Measurements from ENCODE around the gene DPH5.

The DPH5 gene

DNA sequence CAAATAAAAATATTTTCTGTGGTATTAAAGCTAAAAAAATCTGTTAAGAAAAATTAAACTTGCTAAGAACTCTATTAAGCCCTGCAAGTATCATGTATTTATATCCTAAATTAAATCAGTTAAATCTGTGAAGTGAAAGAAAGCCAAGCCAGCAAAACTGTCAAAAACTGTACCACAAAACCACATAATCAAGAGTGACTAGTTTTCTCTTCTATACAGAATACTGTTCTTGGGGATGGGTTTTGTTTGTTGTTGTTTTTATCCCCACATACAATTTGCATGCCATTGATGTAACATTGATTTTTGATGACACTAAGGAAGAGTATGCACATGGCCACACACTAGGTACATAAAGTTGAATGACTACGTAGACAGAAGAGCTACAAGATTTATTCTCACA, 20.4 kb downstream of the DPH5 start:
- Histone ChIP-seq H3K27ac (no peak overlapping the region), H4K20me1 (ENCODE audit: insufficient read depth) (no peaks in the 10 kb centered on the region), H3K79me2 (ENCODE audit: insufficient read depth, low read depth) (no peaks in the 10 kb centered on the region), H3K27me3 (ENCODE audit: insufficient read depth, low read depth) (no peaks in the 10 kb centered on the region), H3K9ac (no peak overlapping the region), H2AFZ (ENCODE audit: low read depth) (no peak overlapping the region), H3K4me1 (ENCODE audit: low read depth, poor library complexity, severe bottlenecking) (peaks cover 18% of the 10 kb centered on the region), H3K4me3 (IDR thresholded peaks at IDR 0.05; ENCODE audit: insufficient read depth, low read depth, low read length) (no peak overlapping the region), H3K4me2 (no peak overlapping the region), H3K36me3 (ENCODE audit: insufficient read depth) (no peaks in the 10 kb centered on the region)
- TF ChIP-seq, protein P1, sequence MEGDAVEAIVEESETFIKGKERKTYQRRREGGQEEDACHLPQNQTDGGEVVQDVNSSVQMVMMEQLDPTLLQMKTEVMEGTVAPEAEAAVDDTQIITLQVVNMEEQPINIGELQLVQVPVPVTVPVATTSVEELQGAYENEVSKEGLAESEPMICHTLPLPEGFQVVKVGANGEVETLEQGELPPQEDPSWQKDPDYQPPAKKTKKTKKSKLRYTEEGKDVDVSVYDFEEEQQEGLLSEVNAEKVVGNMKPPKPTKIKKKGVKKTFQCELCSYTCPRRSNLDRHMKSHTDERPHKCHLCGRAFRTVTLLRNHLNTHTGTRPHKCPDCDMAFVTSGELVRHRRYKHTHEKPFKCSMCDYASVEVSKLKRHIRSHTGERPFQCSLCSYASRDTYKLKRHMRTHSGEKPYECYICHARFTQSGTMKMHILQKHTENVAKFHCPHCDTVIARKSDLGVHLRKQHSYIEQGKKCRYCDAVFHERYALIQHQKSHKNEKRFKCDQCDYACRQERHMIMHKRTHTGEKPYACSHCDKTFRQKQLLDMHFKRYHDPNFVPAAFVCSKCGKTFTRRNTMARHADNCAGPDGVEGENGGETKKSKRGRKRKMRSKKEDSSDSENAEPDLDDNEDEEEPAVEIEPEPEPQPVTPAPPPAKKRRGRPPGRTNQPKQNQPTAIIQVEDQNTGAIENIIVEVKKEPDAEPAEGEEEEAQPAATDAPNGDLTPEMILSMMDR (conservative IDR thresholded peaks at IDR 0.05; ENCODE audit: low read depth, low read length) = no peak

DNA sequence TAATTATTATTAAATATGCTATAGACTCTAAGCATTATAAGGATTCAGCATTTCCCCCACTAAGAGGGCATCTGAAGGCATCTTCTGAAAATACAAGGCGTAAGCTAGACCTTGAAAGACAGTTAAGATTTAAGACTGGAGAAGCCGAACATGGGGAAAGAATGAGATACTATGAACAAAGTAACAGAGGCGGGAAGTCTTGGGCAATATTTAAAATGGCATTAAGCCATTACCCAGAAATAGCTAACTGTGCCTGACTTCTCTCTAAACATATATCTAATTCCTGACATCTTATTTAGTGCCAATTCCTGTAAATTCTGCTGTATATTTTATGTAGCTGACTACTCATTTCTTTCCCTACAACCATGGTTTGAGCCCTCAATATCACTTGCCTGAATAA, 20.9 kb downstream of the DPH5 start:
- Histone ChIP-seq H3K4me3 (IDR thresholded peaks at IDR 0.05; ENCODE audit: insufficient read depth, low read depth, low read length) (no peak overlapping the region), H3K27ac (no peak overlapping the region), H3K36me3 (ENCODE audit: insufficient read depth) (no peaks in the 10 kb centered on the region), H3K4me1 (ENCODE audit: low read depth, poor library complexity, severe bottlenecking) (peaks cover 18% of the 10 kb centered on the region), H3K27me3 (ENCODE audit: insufficient read depth, low read depth) (no peaks in the 10 kb centered on the region), H3K4me2 (no peak overlapping the region), H3K9ac (no peak overlapping the region), H2AFZ (ENCODE audit: low read depth) (no peak overlapping the region), H3K79me2 (ENCODE audit: insufficient read depth, low read depth) (no peaks in the 10 kb centered on the region), H4K20me1 (ENCODE audit: insufficient read depth) (no peaks in the 10 kb centered on the region)
- TF ChIP-seq, protein P1 (conservative IDR thresholded peaks at IDR 0.05; ENCODE audit: low read depth, low read length) = no peak

DNA sequence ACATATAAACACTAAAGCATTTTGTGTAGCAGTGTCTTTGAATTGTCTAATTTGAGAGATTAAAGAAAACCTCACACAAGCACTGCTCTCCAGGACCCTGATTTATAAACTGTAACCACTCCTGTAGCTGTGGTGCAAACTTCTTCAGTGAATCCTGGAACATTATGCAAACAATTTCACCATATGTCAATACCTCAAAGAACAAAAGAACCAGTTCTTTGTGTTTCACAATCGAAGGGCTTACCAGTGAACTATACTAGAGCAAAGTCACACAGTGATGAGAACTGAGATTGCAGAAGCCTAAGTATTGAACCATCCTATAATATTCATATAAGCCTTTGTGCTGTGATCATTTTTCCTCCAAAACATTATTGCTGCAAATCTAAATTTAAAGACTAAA, 21.5 kb downstream of the DPH5 start:
- Histone ChIP-seq H3K79me2 (ENCODE audit: insufficient read depth, low read depth) (no peaks in the 10 kb centered on the region), H3K27me3 (ENCODE audit: insufficient read depth, low read depth) (no peaks in the 10 kb centered on the region), H3K36me3 (ENCODE audit: insufficient read depth) (no peaks in the 10 kb centered on the region), H3K4me1 (ENCODE audit: low read depth, poor library complexity, severe bottlenecking) (peaks cover 18% of the 10 kb centered on the region), H3K4me2 (no peak overlapping the region), H4K20me1 (ENCODE audit: insufficient read depth) (no peaks in the 10 kb centered on the region), H3K27ac (no peak overlapping the region), H3K9ac (no peak overlapping the region), H3K4me3 (IDR thresholded peaks at IDR 0.05; ENCODE audit: insufficient read depth, low read depth, low read length) (no peak overlapping the region), H2AFZ (ENCODE audit: low read depth) (no peak overlapping the region)
- TF ChIP-seq, protein P1 (conservative IDR thresholded peaks at IDR 0.05; ENCODE audit: low read depth, low read length) = no peak

- H4K20me1 ChIP-seq (ENCODE audit: insufficient read depth) = no peaks in the 10 kb centered on the region
- H3K27ac ChIP-seq = no peak overlapping the region
- no peaks in the 10 kb centered on the region for H3K79me2 ChIP-seq (ENCODE audit: insufficient read depth, low read depth)
- no peaks in the 10 kb centered on the region for H3K27me3 ChIP-seq (ENCODE audit: insufficient read depth, low read depth)
- peaks cover 18% of the 10 kb centered on the region for H3K4me1 ChIP-seq (ENCODE audit: low read depth, poor library complexity, severe bottlenecking)
- H3K9ac ChIP-seq = no peak overlapping the region
- H2AFZ ChIP-seq (ENCODE audit: low read depth) = no peak overlapping the region
- TF ChIP-seq, protein P1 (conservative IDR thresholded peaks at IDR 0.05; ENCODE audit: low read depth, low read length) = no peak
- no peak overlapping the region for H3K4me2 ChIP-seq
- H3K36me3 ChIP-seq (ENCODE audit: insufficient read depth) = no peaks in the 10 kb centered on the region
- no peak overlapping the region for H3K4me3 ChIP-seq (IDR thresholded peaks at IDR 0.05; ENCODE audit: insufficient read depth, low read depth, low read length)
Measured at GRCh38 chr1:101003012-101003650, 22.5 kb downstream of the DPH5 start.

Measured in KMS-11 (cell line).